Activated CD4-positive, alpha-beta memory T cell treated with anti-CD3 and anti-CD28 coated beads for 36 hours (primary cell): ENCODE measurements around the gene CUBN. TPM values are rescaled to one million over a fixed set of nuclear protein-coding genes. Genes with fewer than 3 reads are reported as not detected.
"Not testable (repeated sequence)": the region's sequence is repeated elsewhere in the genome, so short reads cannot be mapped to it uniquely, and the experiment has no call there.

ENCODE experiments used
- CTCF ChIA-PET: fragments of 350-600 bp; sonication (Branson Sonifier 250); formaldehyde crosslinking; loops from one replicate; lab custom pipeline; 2021; ENCODE audit warnings: antibody characterized with exemption, inconsistent platforms; lab: Charles Lee
- POLR2A ChIA-PET: fragments of 350-600 bp; sonication (Branson Sonifier 250); formaldehyde crosslinking; loops from one replicate; lab custom pipeline; 2021; ENCODE audit warnings: antibody characterized with exemption; lab: Charles Lee
- DNase-seq: peaks from one replicate; pipeline ENCODE4 v3.0.0-alpha.2; 2020
- H3K27ac Mint-ChIP-seq: one replicate; pipeline ENCODE4 v1.8.0; 2021; ENCODE audit warnings: mixed read lengths
- H3K27me3 Mint-ChIP-seq: one replicate; pipeline ENCODE4 v1.8.0; 2021; ENCODE audit warnings: mixed read lengths
- H3K36me3 Mint-ChIP-seq: one replicate; pipeline ENCODE4 v1.8.0; 2021; ENCODE audit warnings: mixed read lengths
- H3K4me1 Mint-ChIP-seq: one replicate; pipeline ENCODE4 v1.8.0; 2021; ENCODE audit warnings: low read depth, mixed read lengths
- H3K4me3 Mint-ChIP-seq: one replicate; pipeline ENCODE4 v1.8.0; 2021; ENCODE audit warnings: mild to moderate bottlenecking, mixed read lengths
- H3K9me3 Mint-ChIP-seq: one replicate; pipeline ENCODE4 v1.8.0; 2021; ENCODE audit warnings: mixed read lengths
- intact Hi-C: fragments of 100-400 bp; cut with micrococcal nuclease; formaldehyde crosslinking; loops from one replicate; pipeline ENCODE4 v1.15.1; 2023
- total RNA-seq, 2 experiments: library from RNA; stranded (reverse); gene quantifications; one replicate each; pipeline ENCODE4 v1.2.3, GENCODE V29; 2021

Gene CUBN
- total RNA-seq, 2 experiments from 2014 or later = 0.24 to 0.31 TPM

DNA sequence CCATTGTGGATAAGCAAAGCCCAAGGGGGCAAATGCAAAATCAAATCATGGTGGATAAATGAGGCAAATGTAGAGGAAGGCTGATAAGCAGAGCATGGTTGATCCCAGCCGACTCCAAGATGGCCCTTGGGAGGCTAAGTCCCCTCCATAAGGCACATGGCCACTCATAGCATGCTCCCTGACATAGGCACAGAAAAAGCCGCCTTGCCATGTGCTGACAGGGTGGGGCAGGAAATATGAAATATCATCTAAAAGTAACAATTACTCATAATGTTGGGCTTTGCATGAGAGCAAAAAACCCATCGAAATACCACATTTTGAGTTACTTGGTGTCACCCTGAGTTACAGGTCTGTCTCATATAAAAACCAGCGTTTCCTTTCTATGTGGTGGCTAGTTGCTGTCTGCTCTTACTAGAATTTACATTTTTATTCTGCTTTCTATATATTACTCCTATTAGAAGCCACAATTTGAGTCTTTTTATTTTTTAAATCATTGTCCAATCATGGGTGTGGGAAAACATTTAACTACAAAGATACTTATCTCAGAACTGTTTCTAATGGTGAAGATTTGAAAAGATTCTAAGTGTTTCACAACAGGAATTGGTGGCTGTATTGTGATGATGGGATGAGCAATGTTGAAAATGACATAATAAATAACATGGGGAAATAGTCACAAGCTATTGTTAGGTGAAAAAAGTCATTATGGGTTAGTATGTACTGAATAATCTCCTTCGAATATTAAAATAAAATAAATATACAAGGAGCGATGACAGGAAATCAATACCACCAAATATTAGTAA is 102.7 kb downstream of the CUBN start:
- ChIA-PET POLR2A (interaction anchor here (1.0 to 4.9 kb wide), 3 partner anchors 24 to 202 kb away, joined by 3 to 36 read pairs (median 6); partner anchors contain the start of genes TRDMT1 and VIM), CTCF (interaction anchor here (1.0 kb wide), 1 partner anchor 16 kb away, joined by 3 read pairs; no protein-coding TSS in a partner anchor)
- intact Hi-C loops = loop anchor here (2.0 to 10.0 kb wide), 8 partner anchors 40 to 1625 kb away; partner anchors contain the start of genes NSUN6, PTER and RSU1
- Mint-ChIP-seq H3K4me3 (peak overlapping the region; percentile 46), H3K27ac (peak overlapping the region; percentile 89), H3K27me3 (peaks cover 3% of the 10 kb centered on the region), H3K36me3 (no peaks in the 10 kb centered on the region), H3K9me3 (no peaks in the 10 kb centered on the region), H3K4me1 (peaks cover 76% of the 10 kb centered on the region)
- DNase-seq = peak; percentile 86

DNA sequence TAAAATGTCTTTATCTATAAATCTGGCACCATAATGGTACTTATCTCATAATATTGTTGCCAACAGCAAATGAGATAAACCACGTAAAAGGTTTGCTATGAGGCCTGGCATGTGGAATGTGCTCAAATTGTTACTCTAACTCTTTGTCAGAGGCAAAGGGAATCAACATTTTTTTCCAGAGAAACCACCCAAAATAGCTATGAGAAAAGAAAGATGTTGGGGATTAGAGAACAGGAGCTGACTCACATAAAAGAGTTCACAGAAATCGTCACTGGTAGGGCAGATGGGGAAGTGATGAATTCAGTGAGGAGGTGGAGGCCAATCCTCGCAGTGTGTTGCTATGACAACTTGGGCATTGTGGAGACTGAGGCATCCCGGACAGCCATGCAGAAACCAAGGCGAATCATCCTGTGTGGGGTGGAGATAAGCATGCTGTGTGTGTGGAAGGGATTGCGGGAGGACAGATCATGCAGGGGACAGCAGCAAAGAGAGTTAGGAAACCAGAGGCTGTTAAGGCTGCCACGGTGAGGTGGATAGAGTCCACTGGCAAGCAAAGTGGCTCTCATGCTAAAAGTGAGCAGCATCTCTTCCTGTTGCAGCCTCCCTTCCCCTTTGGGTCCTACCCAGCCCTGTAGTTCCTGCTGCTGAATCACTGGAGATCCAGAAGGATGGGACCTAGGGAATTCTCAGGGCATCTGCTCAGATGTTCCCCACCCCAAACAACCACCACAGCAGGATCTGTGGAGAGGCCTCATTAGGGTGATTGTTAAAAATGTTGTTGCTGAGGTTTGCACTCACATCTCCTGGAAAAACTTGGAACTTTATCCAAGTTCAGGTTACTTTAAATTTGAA is 103.9 kb downstream of the CUBN start:
- ChIA-PET CTCF (interaction anchor here (1.2 to 3.7 kb wide), 4 partner anchors 17 to 206 kb away, joined by 3 to 15 read pairs (median 7); no protein-coding TSS in a partner anchor), POLR2A (interaction anchor here (0.6 to 4.9 kb wide), 7 partner anchors 21 to 206 kb away, joined by 3 to 36 read pairs (median 6); partner anchors contain the start of genes TRDMT1 and VIM)
- intact Hi-C loops = loop anchor here (1.0 to 10.0 kb wide), 14 partner anchors 41 to 1627 kb away; partner anchors contain the start of genes NSUN6, PTER, RSU1 and STAM
- Mint-ChIP-seq H3K27me3 (peaks cover 3% of the 10 kb centered on the region), H3K27ac (peak overlapping the region; percentile 85), H3K4me3 (peak overlapping the region; percentile 25), H3K4me1 (peaks cover 69% of the 10 kb centered on the region), H3K9me3 (no peaks in the 10 kb centered on the region), H3K36me3 (no peaks in the 10 kb centered on the region)
- DNase-seq = peak; percentile 90

GRCh38 chr10:17024461-17024860 is 105.2 kb downstream of the CUBN start:
- ChIA-PET POLR2A (interaction anchor here (0.8 to 4.9 kb wide), 7 partner anchors 20 to 592 kb away, joined by 3 to 36 read pairs (median 6); partner anchors contain the start of gene VIM), CTCF (interaction anchor here (1.1 to 3.7 kb wide), 5 partner anchors 16 to 207 kb away, joined by 3 to 15 read pairs (median 4); no protein-coding TSS in a partner anchor)
- no peak for DNase-seq
- H3K27ac Mint-ChIP-seq = peak overlapping the region; percentile 71
- no peaks in the 10 kb centered on the region for H3K9me3 Mint-ChIP-seq
- peaks cover 3% of the 10 kb centered on the region for H3K27me3 Mint-ChIP-seq
- no peak overlapping the region for H3K4me3 Mint-ChIP-seq
- peaks cover 62% of the 10 kb centered on the region for H3K4me1 Mint-ChIP-seq
- H3K36me3 Mint-ChIP-seq = peaks cover under 1% of the 10 kb centered on the region
- intact Hi-C loops = loop anchor here (10.0 kb wide), 1 partner anchor 590 kb away; the partner anchor contains the start of gene PTER

GRCh38 chr10:17023386-17024298 is 106.0 kb downstream of the CUBN start:
- DNase-seq = peak; percentile 86
- H3K36me3 Mint-ChIP-seq = peaks cover 5% of the 10 kb centered on the region
- ChIA-PET POLR2A (interaction anchor here (0.5 to 4.9 kb wide), 6 partner anchors 21 to 593 kb away, joined by 3 to 36 read pairs (median 4); partner anchors contain the start of gene VIM), CTCF (interaction anchor here (1.1 to 3.7 kb wide), 2 partner anchors 23 to 207 kb away, joined by 3 to 15 read pairs; no protein-coding TSS in a partner anchor)
- peaks cover 3% of the 10 kb centered on the region for H3K27me3 Mint-ChIP-seq
- intact Hi-C loops = loop anchor here (1.0 to 10.0 kb wide), 3 partner anchors 21 to 589 kb away; partner anchors contain the start of gene PTER
- peaks cover 55% of the 10 kb centered on the region for H3K4me1 Mint-ChIP-seq
- peak overlapping the region; percentile 50 for H3K4me3 Mint-ChIP-seq
- peak overlapping the region; percentile 92 for H3K27ac Mint-ChIP-seq
- no peaks in the 10 kb centered on the region for H3K9me3 Mint-ChIP-seq

DNA sequence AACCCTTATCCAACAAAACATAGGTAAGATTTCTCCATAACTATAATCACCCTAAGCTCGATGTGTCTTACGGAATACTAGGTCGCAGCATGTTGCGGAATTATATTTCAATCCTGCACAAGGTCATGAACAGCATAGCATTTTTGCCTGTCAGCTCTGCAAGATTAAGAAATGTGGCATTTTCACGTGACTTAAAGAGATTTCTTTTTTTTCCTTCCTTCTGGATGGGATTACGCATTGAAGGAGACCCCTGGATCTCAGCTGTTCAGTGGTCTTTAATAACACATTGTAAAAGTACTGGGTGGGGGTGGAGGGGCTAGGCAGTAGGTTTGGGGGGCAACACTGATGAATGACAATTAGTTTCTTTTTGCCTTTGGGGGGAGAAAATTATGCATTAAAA is 106.7 kb downstream of the CUBN start:
- no peaks in the 10 kb centered on the region for H3K9me3 Mint-ChIP-seq
- peak overlapping the region; percentile 92 for H3K27ac Mint-ChIP-seq
- ChIA-PET CTCF (interaction anchor here (3.7 kb wide), 1 partner anchor 207 kb away, joined by 15 read pairs; no protein-coding TSS in a partner anchor), POLR2A (interaction anchor here (0.8 to 4.9 kb wide), 3 partner anchors 19 to 206 kb away, joined by 3 to 36 read pairs (median 3); partner anchors contain the start of gene VIM)
- peaks cover 47% of the 10 kb centered on the region for H3K4me1 Mint-ChIP-seq
- H3K36me3 Mint-ChIP-seq = peaks cover 7% of the 10 kb centered on the region
- H3K4me3 Mint-ChIP-seq = no peak overlapping the region
- H3K27me3 Mint-ChIP-seq = peaks cover 3% of the 10 kb centered on the region
- DNase-seq = no peak
- intact Hi-C loops = loop anchor here (1.0 to 10.0 kb wide), 3 partner anchors 21 to 588 kb away; partner anchors contain the start of gene PTER

DNA sequence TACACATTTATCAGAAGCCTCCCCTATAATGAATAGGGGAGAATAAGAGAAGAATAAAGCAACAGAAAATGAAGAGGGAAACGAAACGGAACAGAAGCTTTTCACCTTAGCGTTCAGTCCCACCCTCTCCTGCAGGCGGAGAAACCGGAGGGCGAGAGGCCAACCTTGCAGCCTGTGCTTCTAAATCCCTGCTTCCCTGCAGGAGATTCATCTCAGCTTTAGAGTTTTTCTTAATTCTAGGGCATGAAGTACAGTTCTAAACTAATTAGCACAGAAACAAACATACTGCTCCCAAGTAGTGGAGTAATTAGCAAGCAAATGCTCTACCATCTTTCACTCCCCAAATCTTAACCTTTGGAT is 107.2 kb downstream of the CUBN start:
- CTCF ChIA-PET = interaction anchor here (0.6 kb wide), 1 partner anchor 334 kb away, joined by 4 read pairs; no protein-coding TSS in a partner anchor
- peaks cover 45% of the 10 kb centered on the region for H3K4me1 Mint-ChIP-seq
- peaks cover 9% of the 10 kb centered on the region for H3K36me3 Mint-ChIP-seq
- peaks cover 4% of the 10 kb centered on the region for H3K27me3 Mint-ChIP-seq
- peak overlapping the region; percentile 92 for H3K27ac Mint-ChIP-seq
- intact Hi-C loops = loop anchor here (10.0 kb wide), 1 partner anchor 588 kb away; the partner anchor contains the start of gene PTER
- POLR2A ChIA-PET = interaction anchor here (0.9 kb wide), 2 partner anchors 18 to 20 kb away, joined by 3 read pairs; no protein-coding TSS in a partner anchor
- H3K4me3 Mint-ChIP-seq = no peak overlapping the region
- DNase-seq = no peak
- H3K9me3 Mint-ChIP-seq = no peaks in the 10 kb centered on the region

GRCh38 chr10:17021656-17022465 is 107.8 kb downstream of the CUBN start:
- intact Hi-C loops = loop anchor here (10.0 kb wide), 1 partner anchor 587 kb away; the partner anchor contains the start of gene PTER
- H3K4me3 Mint-ChIP-seq = no peak overlapping the region
- no peaks in the 10 kb centered on the region for H3K9me3 Mint-ChIP-seq
- H3K27me3 Mint-ChIP-seq = peaks cover 4% of the 10 kb centered on the region
- no peak for DNase-seq
- H3K4me1 Mint-ChIP-seq = peaks cover 41% of the 10 kb centered on the region
- H3K27ac Mint-ChIP-seq = no peak overlapping the region
- H3K36me3 Mint-ChIP-seq = peaks cover 9% of the 10 kb centered on the region
- ChIA-PET POLR2A (interaction anchor here (0.8 to 0.9 kb wide), 3 partner anchors 18 to 206 kb away, joined by 3 read pairs; partner anchors contain the start of gene VIM), CTCF (interaction anchor here (0.6 kb wide), 1 partner anchor 335 kb away, joined by 4 read pairs; no protein-coding TSS in a partner anchor)

- H3K9me3 Mint-ChIP-seq = no peaks in the 10 kb centered on the region
- no peak for DNase-seq
- H3K4me3 Mint-ChIP-seq = no peak overlapping the region
- H3K36me3 Mint-ChIP-seq = peaks cover 9% of the 10 kb centered on the region
- peaks cover 23% of the 10 kb centered on the region for H3K4me1 Mint-ChIP-seq
- intact Hi-C loops = loop anchor here (10.0 kb wide), 1 partner anchor 585 kb away; the partner anchor contains the start of gene PTER
- CTCF ChIA-PET = interaction anchor here (0.8 kb wide), 1 partner anchor 237 kb away, joined by 3 read pairs; no protein-coding TSS in a partner anchor
- peaks cover 4% of the 10 kb centered on the region for H3K27me3 Mint-ChIP-seq
- H3K27ac Mint-ChIP-seq = no peak overlapping the region
- POLR2A ChIA-PET = no interaction called here
These were observed 109.9 kb downstream of the CUBN start for GRCh38 chr10:17019696-17020095.

GRCh38 chr10:17013131-17013983 is 116.3 kb downstream of the CUBN start:
- peaks cover 10% of the 10 kb centered on the region for H3K9me3 Mint-ChIP-seq
- H3K4me3 Mint-ChIP-seq, H3K36me3 Mint-ChIP-seq, POLR2A ChIA-PET, DNase-seq, H3K27ac Mint-ChIP-seq, CTCF ChIA-PET, intact Hi-C loops, H3K27me3 Mint-ChIP-seq: not testable (repeated sequence)
- peaks cover 13% of the 10 kb centered on the region for H3K4me1 Mint-ChIP-seq
